Right cardiac atrium (tissue), 5 donors: Measurements from ENCODE around the gene MAPK4. TPM values are rescaled to one million over a fixed set of nuclear protein-coding genes. Genes with fewer than 3 reads are reported as not detected.
A peak's percentile ranks its signal among the peaks of the same experiment; 100 is the strongest.
"Not testable (repeated sequence)": the region's sequence is repeated elsewhere in the genome, so short reads cannot be mapped to it uniquely, and the experiment has no call there.

Source experiments
- ATAC-seq, 2 donors: fragments of 200-7000 bp; cut with Tn5 transposase; one replicate each; pipeline versions ENCODE4 v1.8.0 to v1.9.1; 2020; ENCODE audit warnings: moderate library complexity in 2 of 2, mild to moderate bottlenecking in 1 of 2
- DNase-seq, 3 donors: peaks; one replicate each; pipeline ENCODE4 v3.0.0-alpha.2; 2020
- H3K27ac ChIP-seq: one replicate; pipeline ENCODE4 v1.5.1; 2013; ENCODE audit warnings: mild to moderate bottlenecking, low read length, control low read depth, moderate library complexity
- H3K27me3 ChIP-seq: one replicate; pipeline ENCODE4 v1.6.1; 2013; ENCODE audit not compliant: control insufficient read depth, insufficient read depth
- H3K4me1 ChIP-seq: one replicate; pipeline ENCODE4 v1.6.1; 2013; ENCODE audit warnings: low read length; ENCODE audit not compliant: control insufficient read depth, insufficient read depth
- H3K4me3 ChIP-seq: one replicate; pipeline ENCODE4 v1.5.1; 2013; ENCODE audit warnings: low read length, control low read depth
- H3K9me3 ChIP-seq: one replicate; pipeline ENCODE4 v1.6.1; 2013; ENCODE audit warnings: low read length; ENCODE audit not compliant: control insufficient read depth
- WGBS: extraction: QIAGEN DNeasy Blood & Tissue Kit; methylation state at CpG from one replicate; pipeline ENCODE4 v1.1.7; 2013; 5-methylcytosine and 5-hydroxymethylcytosine counted together
- intact Hi-C, 4 donors: fragments of 100-400 bp; cut with DNase I; formaldehyde crosslinking; loops; one replicate each; pipeline versions ENCODE4 v1.11.0 to v1.14.0; 2022 to 2023
- polyA plus RNA-seq: library from polyadenylated mRNA; stranded (reverse); fragments of 200-250 nt; gene quantifications from one replicate; pipeline ENCODE4 v1.2.3, GENCODE V29; 2013
- total RNA-seq, 4 donors: library from RNA; stranded (reverse); fragmentation: NEBNext Ultra II Directional; extraction: Animal tissue kit (Norgen Biotek cat#: 25700); gene quantifications; one replicate each; pipeline ENCODE4 v1.2.1, GENCODE V29; 2021
- donor health status: healthy with polysubstance abuse.
- donor health status: DM: no; HTN: yes; CAD: no.
- donor health status: DM: no; HTN: no; CAD: no.
- donor health status: DM: no; HTN: yes; CAD: no; lungs with severe emphysema.
- donor health status: DM: yes; HTN: yes; CAD: no.

MAPK4 gene
- total and polyA plus RNA-seq, 5 donors: 15.5 to 73.9 (median 29.1) TPM

DNA sequence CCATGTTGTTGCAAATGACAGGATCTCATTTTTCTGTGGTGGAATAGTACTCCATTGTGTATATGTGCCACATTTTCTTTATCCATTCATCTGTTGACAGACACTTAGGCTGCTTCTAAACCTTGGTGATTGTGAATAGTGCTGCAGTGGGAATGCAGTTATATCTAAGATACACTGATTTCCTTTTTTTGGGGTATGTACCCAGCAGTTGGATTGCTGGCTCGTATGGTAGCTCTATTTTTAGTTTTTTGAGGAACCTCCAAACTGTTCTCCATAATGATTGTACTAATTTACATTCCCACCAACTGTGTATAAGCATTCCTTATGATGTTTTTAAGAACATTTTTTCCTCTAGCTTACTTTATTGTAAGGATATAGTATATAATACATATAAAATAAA, 8.2 kb upstream of the MAPK4 start:
- H3K27ac ChIP-seq, intact Hi-C loops, H3K9me3 ChIP-seq, ATAC-seq, DNase-seq, H3K27me3 ChIP-seq, H3K4me1 ChIP-seq, H3K4me3 ChIP-seq: not testable (repeated sequence)
- WGBS: 25% methylated on average over 1 of the region's 1 CpG

DNA sequence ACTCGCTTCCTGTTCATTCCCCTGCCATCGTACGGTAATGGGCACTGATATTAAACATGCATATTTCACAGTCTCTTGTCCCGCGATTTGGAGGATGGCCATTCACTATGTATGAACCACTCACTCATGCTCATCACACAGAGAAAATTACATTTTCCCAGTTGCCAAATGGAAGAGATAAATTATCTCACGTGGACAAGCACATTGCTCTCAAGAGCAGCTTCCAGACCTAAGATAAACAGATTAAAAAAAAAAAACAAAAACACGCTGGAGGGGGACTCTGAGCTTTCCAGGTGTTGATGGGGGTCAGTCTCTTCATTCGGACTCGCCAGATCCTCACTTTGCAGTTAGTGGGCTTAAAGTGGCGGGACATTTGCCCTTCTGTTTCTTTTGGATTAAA, 1.7 kb upstream of the MAPK4 start:
- WGBS: 44% methylated on average over 10 of the region's 10 CpGs
- no peaks in the 10 kb centered on the region for H3K4me1 ChIP-seq
- intact Hi-C loops: no loop called here
- no peaks in the 10 kb centered on the region for H3K27me3 ChIP-seq
- DNase-seq: no peak
- no peak overlapping the region for H3K27ac ChIP-seq
- H3K9me3 ChIP-seq: no peaks in the 10 kb centered on the region
- no peak for ATAC-seq
- H3K4me3 ChIP-seq: no peak overlapping the region

GRCh38 chr18:50558948-50559751, 737 bp upstream of the MAPK4 start:
- H3K4me3 ChIP-seq: peak overlapping the region; percentile 88
- DNase-seq (no peak), ATAC-seq (peak in 1 of 2 donors; percentile 5)
- intact Hi-C loops: no loop called here
- H3K27ac ChIP-seq: peak overlapping the region; percentile 23
- H3K27me3 ChIP-seq: no peaks in the 10 kb centered on the region
- no peaks in the 10 kb centered on the region for H3K4me1 ChIP-seq
- WGBS: 10% methylated on average over 53 of the region's 53 CpGs
- no peaks in the 10 kb centered on the region for H3K9me3 ChIP-seq

DNA sequence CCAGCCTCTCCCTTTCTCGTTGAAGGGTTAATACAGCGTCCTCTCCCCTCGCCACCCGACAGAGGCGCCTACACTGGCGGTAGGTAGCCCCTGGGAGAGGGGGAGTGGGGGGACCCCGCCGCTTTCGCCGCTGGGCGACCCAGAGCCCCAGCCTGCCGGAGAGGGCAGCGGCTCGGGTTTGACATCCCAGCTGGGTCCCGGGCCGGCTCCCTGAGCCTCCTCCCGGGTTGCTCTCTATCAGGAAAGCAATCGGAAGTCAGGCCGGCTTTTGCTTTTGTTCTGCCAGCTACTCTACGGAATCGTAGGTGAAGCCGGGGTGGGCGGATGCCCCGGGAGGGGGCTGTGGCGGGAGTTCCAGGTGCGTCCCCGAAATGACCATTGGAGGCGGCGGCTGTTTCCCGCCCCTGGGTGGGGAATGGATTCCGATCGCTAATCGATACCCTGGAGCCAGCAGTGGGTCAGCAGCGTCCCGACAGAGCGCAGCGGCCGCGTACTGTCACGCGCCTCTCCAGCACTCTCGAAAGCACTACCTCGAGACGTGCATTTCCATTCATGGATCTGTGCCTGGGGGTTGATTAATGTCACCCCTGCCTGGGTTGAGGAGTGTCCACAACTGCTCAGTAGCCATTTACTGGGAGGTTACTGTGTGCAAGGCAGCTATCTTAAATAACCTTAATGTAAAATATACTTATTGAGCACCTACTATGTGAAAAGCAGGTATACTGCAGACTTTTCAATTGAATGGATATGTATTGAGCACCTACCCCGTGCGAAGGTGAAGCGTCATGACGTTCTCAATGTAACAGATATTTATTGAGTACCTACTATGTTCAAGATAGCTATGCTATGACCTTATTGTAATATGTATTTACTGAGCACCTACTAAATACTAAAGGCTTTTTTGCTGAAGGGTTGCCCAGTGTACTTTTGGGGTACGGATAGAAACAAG, 1.1 kb downstream of the MAPK4 start:
- H3K9me3 ChIP-seq: no peaks in the 10 kb centered on the region
- DNase-seq: peak; percentile 12 to 45 (median 43)
- H3K4me1 ChIP-seq: no peaks in the 10 kb centered on the region
- no peaks in the 10 kb centered on the region for H3K27me3 ChIP-seq
- peak overlapping the region; percentile 80 for H3K27ac ChIP-seq
- intact Hi-C loops: no loop called here
- ATAC-seq: peak; percentile 54 to 58
- 5% methylated on average over 49 of the region's 49 CpGs for WGBS
- peak overlapping the region; percentile 88 for H3K4me3 ChIP-seq

GRCh38 chr18:50562258-50562657, 2.4 kb downstream of the MAPK4 start:
- DNase-seq, H3K27ac ChIP-seq, intact Hi-C loops, H3K27me3 ChIP-seq, ATAC-seq, H3K4me1 ChIP-seq, H3K9me3 ChIP-seq, H3K4me3 ChIP-seq: not testable (repeated sequence)
- 43% methylated on average over 1 of the region's 1 CpG for WGBS

- DNase-seq: no peak
- H3K9me3 ChIP-seq: no peaks in the 10 kb centered on the region
- H3K27ac ChIP-seq: no peak overlapping the region
- no peak overlapping the region for H3K4me3 ChIP-seq
- intact Hi-C loops: no loop called here
- 67% methylated on average over 3 of the region's 3 CpGs for WGBS
- H3K27me3 ChIP-seq: no peaks in the 10 kb centered on the region
- H3K4me1 ChIP-seq: no peaks in the 10 kb centered on the region
- ATAC-seq: no peak
Observed at GRCh38 chr18:50562686-50563085, 2.8 kb downstream of the MAPK4 start.

GRCh38 chr18:50563376-50563775, 3.5 kb downstream of the MAPK4 start:
- DNase-seq (no peak), ATAC-seq (no peak)
- Histone ChIP-seq H3K4me1 (no peaks in the 10 kb centered on the region), H3K27me3 (no peaks in the 10 kb centered on the region), H3K27ac (peak overlapping the region; percentile 12), H3K9me3 (no peaks in the 10 kb centered on the region), H3K4me3 (no peak overlapping the region)
- intact Hi-C loops: no loop called here
- WGBS: 45% methylated on average over 3 of the region's 3 CpGs

DNA sequence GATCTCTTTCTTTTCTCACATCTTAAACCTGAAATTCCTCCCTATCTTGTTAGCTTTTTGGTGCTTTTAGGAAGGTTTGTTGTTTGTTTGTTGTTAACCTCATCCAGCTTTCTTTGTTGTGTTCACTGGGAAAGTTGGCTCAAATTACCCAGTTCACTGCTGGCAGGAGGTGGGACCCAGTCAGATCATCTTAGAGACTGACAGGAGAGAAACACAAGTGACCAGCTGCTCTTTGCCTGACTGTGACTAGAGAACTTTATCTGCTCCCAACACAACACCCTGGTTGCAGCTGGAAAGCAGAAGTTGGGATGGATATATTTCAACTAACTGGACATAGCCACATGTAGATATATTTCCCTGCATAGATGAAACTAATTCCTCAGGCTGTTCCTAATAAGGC, 10.0 kb downstream of the MAPK4 start:
- ATAC-seq (no peak), DNase-seq (no peak)

DNA sequence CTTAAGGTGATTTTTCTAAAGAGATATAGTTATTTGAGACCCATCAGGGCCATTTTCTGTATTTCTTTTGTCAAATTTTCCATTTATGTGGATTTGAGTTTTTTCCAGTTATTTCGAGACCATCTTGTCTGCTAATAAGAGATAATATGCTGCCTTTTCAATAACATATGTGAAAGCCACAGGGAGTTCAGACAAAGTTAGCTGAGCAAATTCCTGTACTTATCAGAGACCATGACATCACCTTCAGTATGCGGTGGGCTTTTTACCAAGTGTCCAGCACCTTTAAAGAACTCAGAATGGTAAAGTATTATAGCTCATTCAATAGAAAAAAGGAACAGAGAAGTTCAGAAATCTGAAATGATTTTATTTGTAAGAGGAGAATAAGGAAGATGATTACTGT, 11.7 kb downstream of the MAPK4 start:
- H3K4me1 ChIP-seq: no peaks in the 10 kb centered on the region
- no peak for ATAC-seq
- intact Hi-C loops: no loop called here
- H3K9me3 ChIP-seq: no peaks in the 10 kb centered on the region
- WGBS: 36% methylated on average over 2 of the region's 2 CpGs
- no peak for DNase-seq
- H3K27me3 ChIP-seq: no peaks in the 10 kb centered on the region
- H3K4me3 ChIP-seq: no peak overlapping the region
- no peak overlapping the region for H3K27ac ChIP-seq

More for the DNA sequence above, 10.0 kb downstream of the MAPK4 start:
- no peaks in the 10 kb centered on the region for H3K27me3 ChIP-seq
- no peak overlapping the region for H3K27ac ChIP-seq
- no peaks in the 10 kb centered on the region for H3K9me3 ChIP-seq
- intact Hi-C loops: no loop called here
- no peaks in the 10 kb centered on the region for H3K4me1 ChIP-seq
- H3K4me3 ChIP-seq: no peak overlapping the region

- H3K9me3 ChIP-seq, H3K27me3 ChIP-seq, H3K4me3 ChIP-seq, DNase-seq, intact Hi-C loops, H3K4me1 ChIP-seq, ATAC-seq: not testable (repeated sequence)
- WGBS: 71% methylated on average over 3 of the region's 3 CpGs
- H3K27ac ChIP-seq: peak overlapping the region; percentile 21
Observed at GRCh38 chr18:50573196-50573595, 13.3 kb downstream of the MAPK4 start.

- Histone ChIP-seq H3K4me1 (no peaks in the 10 kb centered on the region), H3K9me3 (no peaks in the 10 kb centered on the region), H3K27ac (no peak overlapping the region), H3K27me3 (no peaks in the 10 kb centered on the region), H3K4me3 (no peak overlapping the region)
- DNase-seq (no peak), ATAC-seq (no peak)
- WGBS: 76% methylated on average over 3 of the region's 3 CpGs
- intact Hi-C loops: no loop called here
Observed at GRCh38 chr18:50573679-50574078, 13.8 kb downstream of the MAPK4 start.
